ENCODE results near the gene BCAS3. TPM values are rescaled to one million over a fixed set of nuclear protein-coding genes. Genes with fewer than 3 reads are reported as not detected.

BCAS3 gene
- total RNA-seq, 1 donor from 2014 or later: 15.6 TPM

GRCh38 chr17:61175298-61176142 lies 497.9 kb downstream of the BCAS3 start:
- no peak for DNase-seq
- intact Hi-C loops (cut with DNase I): no loop called here

GRCh38 chr17:61177351-61177750 lies 499.7 kb downstream of the BCAS3 start:
- intact Hi-C loops (cut with DNase I): no loop called here
- no peak for ATAC-seq (ENCODE audit: poor library complexity)
- no peak for DNase-seq

More at GRCh38 chr17:61175298-61176142, 497.9 kb downstream of the BCAS3 start:
- ATAC-seq (ENCODE audit: poor library complexity): no peak

- ATAC-seq (ENCODE audit: poor library complexity) (no peak), DNase-seq (no peak)
- intact Hi-C loops (cut with DNase I): no loop called here
Observed at GRCh38 chr17:61178284-61178683, 500.6 kb downstream of the BCAS3 start.

- DNase-seq: no peak
- intact Hi-C loops (cut with DNase I): no loop called here
- ATAC-seq (ENCODE audit: poor library complexity): no peak
Observed at GRCh38 chr17:61179380-61179806, 501.7 kb downstream of the BCAS3 start.

GRCh38 chr17:61183793-61184192 lies 506.1 kb downstream of the BCAS3 start:
- intact Hi-C loops (cut with DNase I): no loop called here
- DNase-seq: no peak
- ATAC-seq (ENCODE audit: poor library complexity): no peak

- intact Hi-C loops (cut with DNase I): no loop called here
- no peak for ATAC-seq (ENCODE audit: poor library complexity)
- no peak for DNase-seq
Observed at GRCh38 chr17:61185385-61185784, 507.7 kb downstream of the BCAS3 start.

- DNase-seq: no peak
- intact Hi-C loops (cut with DNase I): no loop called here
- no peak for ATAC-seq (ENCODE audit: poor library complexity)
Observed at GRCh38 chr17:61187038-61187437, 509.4 kb downstream of the BCAS3 start.

GRCh38 chr17:61188081-61188480 lies 510.4 kb downstream of the BCAS3 start:
- ATAC-seq (ENCODE audit: poor library complexity) (no peak), DNase-seq (no peak)
- intact Hi-C loops (cut with DNase I): no loop called here

GRCh38 chr17:61189968-61190367 lies 512.3 kb downstream of the BCAS3 start:
- DNase-seq (no peak), ATAC-seq (ENCODE audit: poor library complexity) (no peak)
- intact Hi-C loops (cut with DNase I): no loop called here

- no peak for ATAC-seq (ENCODE audit: poor library complexity)
- no peak for DNase-seq
- intact Hi-C loops (cut with DNase I): no loop called here
Observed at GRCh38 chr17:61196302-61196704, 518.7 kb downstream of the BCAS3 start.

GRCh38 chr17:61196799-61197198 lies 519.1 kb downstream of the BCAS3 start:
- no peak for DNase-seq
- no peak for ATAC-seq (ENCODE audit: poor library complexity)
- intact Hi-C loops (cut with DNase I): no loop called here

- ATAC-seq (ENCODE audit: poor library complexity): no peak
- no peak for DNase-seq
- intact Hi-C loops (cut with DNase I): no loop called here
Observed at GRCh38 chr17:61199431-61200338, 522.0 kb downstream of the BCAS3 start.

GRCh38 chr17:61200339-61200715 lies 522.7 kb downstream of the BCAS3 start:
- DNase-seq: no peak
- no peak for ATAC-seq (ENCODE audit: poor library complexity)
- intact Hi-C loops (cut with DNase I): no loop called here

GRCh38 chr17:61201211-61201610 lies 523.6 kb downstream of the BCAS3 start:
- intact Hi-C loops (cut with DNase I): no loop called here
- no peak for DNase-seq
- no peak for ATAC-seq (ENCODE audit: poor library complexity)

- intact Hi-C loops (cut with DNase I): no loop called here
- DNase-seq (no peak), ATAC-seq (ENCODE audit: poor library complexity) (no peak)
Observed at GRCh38 chr17:61202564-61202963, 524.9 kb downstream of the BCAS3 start.

GRCh38 chr17:61203671-61204131 lies 526.0 kb downstream of the BCAS3 start:
- no peak for DNase-seq
- no peak for ATAC-seq (ENCODE audit: poor library complexity)
- intact Hi-C loops (cut with DNase I): no loop called here

- no peak for DNase-seq
- ATAC-seq (ENCODE audit: poor library complexity): no peak
- intact Hi-C loops (cut with DNase I): no loop called here
Observed at GRCh38 chr17:61204456-61204855, 526.8 kb downstream of the BCAS3 start.

- intact Hi-C loops (cut with DNase I): no loop called here
- no peak for DNase-seq
- no peak for ATAC-seq (ENCODE audit: poor library complexity)
Observed at GRCh38 chr17:61205401-61205800, 527.8 kb downstream of the BCAS3 start.

- intact Hi-C loops (cut with DNase I): no loop called here
- ATAC-seq (ENCODE audit: poor library complexity) (no peak), DNase-seq (no peak)
Observed at GRCh38 chr17:61205931-61206330, 528.3 kb downstream of the BCAS3 start.

- DNase-seq (no peak), ATAC-seq (ENCODE audit: poor library complexity) (no peak)
- intact Hi-C loops (cut with DNase I): no loop called here
Observed at GRCh38 chr17:61206922-61207321, 529.3 kb downstream of the BCAS3 start.
